Ovary (tissue), 9 donors: ENCODE data around the gene ACOT7. TPM values are rescaled to one million over a fixed set of nuclear protein-coding genes. Genes with fewer than 3 reads are reported as not detected.

Experiments
- DNase-seq, 5 donors: peaks; one replicate each; pipeline ENCODE4 v3.0.0-alpha.2; 2019 to 2020
- H3K27ac ChIP-seq, 2 donors: fragments of 200-600 bp; one replicate each; pipeline versions ENCODE4 v1.5.1 to v1.8.0; 2019 to 2022
- H3K27me3 ChIP-seq: fragments of 200-600 bp; one replicate; pipeline ENCODE4 v1.8.0; 2022
- H3K36me3 ChIP-seq: fragments of 200-600 bp; sonication (generic); one replicate; pipeline ENCODE4 v1.5.1; 2019
- H3K4me1 ChIP-seq: one replicate; pipeline ENCODE4 v1.8.1; 2013; ENCODE audit warnings: mild to moderate bottlenecking, moderate library complexity; ENCODE audit not compliant: insufficient read depth
- H3K4me3 ChIP-seq: fragments of 200-600 bp; sonication (generic); one replicate; pipeline ENCODE4 v1.5.1; 2017
- H3K9me3 ChIP-seq, 2 donors: fragments of 200-600 bp in 1 of 2; sonication (generic) in 1 of 2; one replicate each; pipeline versions ENCODE4 v1.5.1 to v1.8.1; 2013 to 2019; ENCODE audit warnings: mild to moderate bottlenecking in 1 of 2, moderate library complexity in 1 of 2
- CTCF ChIP-seq, 3 donors: fragments of 450-650 bp in 2 of 3; fragments of 200-600 bp in 1 of 3; IDR thresholded peaks; one replicate each; pipeline versions ENCODE4 v1.5.1 to v1.8.0; 2016 to 2022; ENCODE audit warnings: antibody characterized with exemption in 3 of 3, mild to moderate bottlenecking in 1 of 3
- EP300 ChIP-seq: sonication (generic); formaldehyde crosslinking; IDR thresholded peaks from one replicate; pipeline ENCODE4 v1.6.1; 2017; ENCODE audit warnings: antibody characterized with exemption
- POLR2A ChIP-seq: fragments of 450-650 bp; IDR thresholded peaks from one replicate; pipeline ENCODE4 v1.6.1; 2017; ENCODE audit warnings: antibody characterized with exemption, mild to moderate bottlenecking, moderate library complexity
- WGBS, 3 donors: extraction: QIAGEN DNeasy Blood & Tissue Kit in 1 of 3; methylation state at CpG; one replicate each; pipeline versions ENCODE4 v1.1.5 to v1.1.7; 2013 to 2017; 5-methylcytosine and 5-hydroxymethylcytosine counted together
- intact Hi-C, 4 donors: fragments of 100-400 bp; cut with DNase I; formaldehyde crosslinking; loops; one replicate each; pipeline versions ENCODE4 v1.11.0 to v1.15.1; 2022 to 2023
- polyA plus RNA-seq, 2 donors: library from polyadenylated mRNA; stranded (reverse); fragments of 200-250 nt in 1 of 2; fragments of 350-450 nt in 1 of 2; fragmentation: Illumina TruSeq in 1 of 2; extraction: RNeasy Lipid Tissue Mini Kit (QIAGEN cat#74804) in 1 of 2; gene quantifications; one replicate each; pipeline ENCODE4 v1.2.3, GENCODE V29; 2013 to 2014
- total RNA-seq, 7 donors: library from RNA; depleted of rRNA in 2 of 7; stranded (reverse); fragments of >200 nt in 2 of 7; fragmentation: NEBNext Ultra II Directional in 3 of 7; extraction: Animal tissue kit (Norgen Biotek cat#: 25700) in 3 of 7; gene quantifications; one replicate each; pipeline versions ENCODE4 v1.1.0 to v1.2.4, GENCODE V29; 2016 to 2023
- donor health status: DM: no; HTN: no; CAD: no; lungs with moderate emphysema.
- donor health status: DM: no; HTN: no; CAD: no.
- donor health status: Bipolar disorder and iron deficiency.
- donor health status: DM: yes; HTN: yes; CAD: no.
- donor health status: DM: no; HTN: no; CAD: no.
- donor health status: DM: yes; HTN: yes; CAD: no.

Gene ACOT7
- total and polyA plus RNA-seq, 9 donors, result 6.4 to 20.7 (median 11.3) TPM

- Histone ChIP-seq H3K27ac (no peak overlapping the region), H3K4me3 (no peak overlapping the region), H3K27me3 (no peaks in the 10 kb centered on the region)
Measured at GRCh38 chr1:6258675-6259074, 134.9 kb downstream of the ACOT7 start.

GRCh38 chr1:6257541-6258069, 136.0 kb downstream of the ACOT7 start:
- TF ChIP-seq CTCF (IDR thresholded peaks at IDR 0.05) (no peak), POLR2A (no peak), EP300 (no peak)
- Histone ChIP-seq H3K27ac (no peak overlapping the region), H3K27me3 (no peaks in the 10 kb centered on the region), H3K4me1 (peaks cover 8% of the 10 kb centered on the region), H3K4me3 (no peak overlapping the region), H3K36me3 (no peaks in the 10 kb centered on the region), H3K9me3 (no peaks in the 10 kb centered on the region)
- intact Hi-C loops, result no loop called here
- no peak for DNase-seq
- 97% methylated on average over 8 of the region's 8 CpGs for WGBS, 3 donors

More at GRCh38 chr1:6258675-6259074, 134.9 kb downstream of the ACOT7 start:
- H3K9me3 ChIP-seq, result no peaks in the 10 kb centered on the region
- TF ChIP-seq EP300 (no peak), CTCF (IDR thresholded peaks at IDR 0.05) (no peak), POLR2A (no peak)
- WGBS, 3 donors, result 76 to 81% (median 78%) methylated on average over 10 of the region's 10 CpGs
- intact Hi-C loops, result no loop called here
- no peaks in the 10 kb centered on the region for H3K36me3 ChIP-seq
- H3K4me1 ChIP-seq, result peaks cover 18% of the 10 kb centered on the region
- peak in 2 of 5 donors; percentile 37 to 38 for DNase-seq

GRCh38 chr1:6256645-6257044, 136.9 kb downstream of the ACOT7 start:
- Histone ChIP-seq H3K27ac (no peak overlapping the region), H3K4me3 (no peak overlapping the region), H3K36me3 (no peaks in the 10 kb centered on the region), H3K27me3 (no peaks in the 10 kb centered on the region), H3K9me3 (no peaks in the 10 kb centered on the region), H3K4me1 (peaks cover 4% of the 10 kb centered on the region)
- intact Hi-C loops, result no loop called here
- TF ChIP-seq EP300 (no peak), POLR2A (no peak), CTCF (IDR thresholded peaks at IDR 0.05) (no peak)
- 89 to 92% (median 90%) methylated on average over 13 of the region's 13 CpGs for WGBS, 3 donors
- no peak for DNase-seq

- no peaks in the 10 kb centered on the region for H3K27me3 ChIP-seq
- peaks cover 7% of the 10 kb centered on the region for H3K4me1 ChIP-seq
- intact Hi-C loops, result no loop called here
- no peaks in the 10 kb centered on the region for H3K36me3 ChIP-seq
- no peak for TF ChIP-seq POLR2A
- TF ChIP-seq EP300, result no peak
- no peak for TF ChIP-seq CTCF (IDR thresholded peaks at IDR 0.05)
- no peak overlapping the region for H3K4me3 ChIP-seq
- no peak overlapping the region for H3K27ac ChIP-seq
- no peak for DNase-seq
- WGBS, 3 donors, result 88 to 92% (median 89%) methylated on average over 16 of the region's 16 CpGs
- no peaks in the 10 kb centered on the region for H3K9me3 ChIP-seq
Measured at GRCh38 chr1:6254691-6255090, 138.9 kb downstream of the ACOT7 start.
